ENCODE data around the gene PLA2G2E. TPM values are rescaled to one million over a fixed set of nuclear protein-coding genes. Genes with fewer than 3 reads are reported as not detected.

Gene PLA2G2E
- total RNA-seq, 2 experiments from 2014 or later, result not detected

DNA sequence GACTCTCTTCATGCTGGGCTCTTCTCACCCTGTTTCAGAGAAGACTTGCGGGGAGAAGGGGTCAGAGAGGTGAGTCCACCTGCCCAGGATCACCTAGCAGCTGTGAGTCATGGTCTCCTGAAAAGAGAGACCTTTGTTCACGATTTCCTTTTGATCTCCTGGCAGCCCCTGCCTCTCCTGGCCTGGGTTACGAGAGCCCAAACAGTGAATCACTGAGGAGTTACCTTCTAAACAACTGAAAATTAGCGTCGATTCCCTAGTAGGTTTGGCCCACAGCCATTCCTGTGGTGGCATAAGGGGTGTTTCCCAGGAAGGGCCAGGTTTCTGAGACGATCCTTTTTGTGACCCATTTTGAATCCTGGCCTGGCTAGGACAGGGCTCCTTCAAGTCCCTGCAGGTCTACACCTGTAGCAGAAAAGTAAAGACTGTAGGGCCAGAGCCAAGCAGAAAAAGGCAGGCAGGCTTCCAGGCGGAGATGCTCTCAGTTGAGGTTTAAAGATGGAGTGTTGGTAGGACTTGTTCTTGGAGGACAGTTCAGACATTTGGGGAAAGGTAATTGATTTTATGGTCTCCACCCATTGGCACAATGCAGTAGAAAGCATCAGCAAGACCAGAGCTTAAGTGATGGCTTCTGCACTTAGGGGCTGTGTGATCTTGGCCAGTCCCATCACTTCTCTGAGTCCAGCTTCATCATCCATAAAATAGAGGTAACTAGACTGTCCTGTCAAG lies 2.1 kb upstream of the PLA2G2E start:
- Mint-ChIP-seq H3K9me3 (peaks cover 11% of the 10 kb centered on the region), H3K4me3 (no peak overlapping the region), H3K36me3 (no peaks in the 10 kb centered on the region), H3K4me1 (ENCODE audit: low read depth) (no peaks in the 10 kb centered on the region), H3K27me3 (no peaks in the 10 kb centered on the region), H3K27ac (no peak overlapping the region)
- CTCF ChIA-PET, result interaction anchor here (0.7 to 0.8 kb wide), 2 partner anchors 7 to 44 kb away, joined by 3 read pairs; partner anchors contain the start of gene OTUD3
- intact Hi-C loops (cut with micrococcal nuclease), result no loop called here
- no peak for DNase-seq
- POLR2A ChIA-PET, result no interaction called here

DNA sequence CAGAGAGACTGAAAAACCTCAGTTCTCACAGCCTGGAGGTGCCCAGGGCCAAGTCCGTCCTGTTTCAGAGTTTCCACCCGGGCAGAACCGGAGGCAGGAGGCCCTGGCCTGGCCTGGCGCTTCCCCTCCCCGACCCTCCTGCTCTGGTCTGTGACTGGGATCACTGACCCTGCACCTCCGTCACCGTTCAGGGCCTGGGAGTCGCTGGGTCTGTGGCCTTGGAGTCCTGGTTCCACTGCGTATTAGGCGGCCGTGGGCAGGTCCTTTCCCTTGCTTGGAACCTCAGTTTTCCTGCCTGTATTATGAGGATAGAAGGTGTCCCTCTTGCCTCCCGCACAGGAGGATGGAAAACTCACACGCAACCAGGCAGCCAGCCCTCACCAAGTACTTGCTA lies 533 bp upstream of the PLA2G2E start:
- H3K9me3 Mint-ChIP-seq, result no peaks in the 10 kb centered on the region
- H3K36me3 Mint-ChIP-seq, result no peaks in the 10 kb centered on the region
- no peak for DNase-seq
- no peaks in the 10 kb centered on the region for H3K27me3 Mint-ChIP-seq
- ChIA-PET CTCF (no interaction called here), POLR2A (no interaction called here)
- intact Hi-C loops (cut with micrococcal nuclease), result no loop called here
- H3K27ac Mint-ChIP-seq, result no peak overlapping the region
- H3K4me1 Mint-ChIP-seq (ENCODE audit: low read depth), result no peaks in the 10 kb centered on the region
- no peak overlapping the region for H3K4me3 Mint-ChIP-seq

DNA sequence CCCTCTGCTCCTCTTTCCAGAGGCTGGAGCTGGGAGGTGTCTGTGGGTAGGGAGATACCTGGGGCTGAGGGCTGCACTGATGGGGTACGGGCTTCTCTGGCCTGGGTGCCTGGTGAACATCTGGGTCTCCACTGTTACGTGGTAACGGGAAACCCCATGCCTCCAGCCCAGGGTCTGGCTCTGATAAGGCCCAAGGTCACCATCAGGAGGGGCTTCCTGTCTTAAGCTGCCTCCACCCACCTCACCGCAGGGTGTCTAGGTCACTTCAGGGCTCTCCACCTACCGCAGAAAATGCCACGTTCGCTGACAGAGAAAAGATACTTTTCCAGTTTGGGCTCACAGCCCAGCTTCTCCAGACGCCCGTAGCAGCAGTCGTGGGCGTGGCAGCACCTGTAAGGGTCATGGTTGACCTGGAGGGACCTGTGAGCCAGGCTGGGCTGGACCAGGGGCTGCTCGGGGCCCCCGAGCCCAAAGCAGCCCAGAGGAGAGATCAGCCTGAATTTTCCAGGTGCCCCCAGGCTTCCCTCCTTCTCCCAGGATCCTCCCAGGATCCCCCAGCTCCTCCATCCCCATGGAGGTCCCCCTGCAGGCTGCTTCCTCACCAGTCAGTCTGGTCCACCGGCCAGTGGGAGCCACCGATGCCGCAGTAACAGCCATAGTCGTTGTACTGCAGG lies 1.3 kb downstream of the PLA2G2E start:
- Mint-ChIP-seq H3K4me3 (no peak overlapping the region), H3K27me3 (no peaks in the 10 kb centered on the region), H3K4me1 (ENCODE audit: low read depth) (peaks cover 2% of the 10 kb centered on the region), H3K9me3 (no peaks in the 10 kb centered on the region), H3K27ac (no peak overlapping the region), H3K36me3 (no peaks in the 10 kb centered on the region)
- no peak for DNase-seq
- ChIA-PET CTCF (interaction anchor here (1.0 to 2.9 kb wide), 3 partner anchors 230 to 291 kb away, joined by 3 to 32 read pairs (median 3); no protein-coding TSS in a partner anchor), POLR2A (no interaction called here)
- intact Hi-C loops (cut with micrococcal nuclease), result no loop called here

DNA sequence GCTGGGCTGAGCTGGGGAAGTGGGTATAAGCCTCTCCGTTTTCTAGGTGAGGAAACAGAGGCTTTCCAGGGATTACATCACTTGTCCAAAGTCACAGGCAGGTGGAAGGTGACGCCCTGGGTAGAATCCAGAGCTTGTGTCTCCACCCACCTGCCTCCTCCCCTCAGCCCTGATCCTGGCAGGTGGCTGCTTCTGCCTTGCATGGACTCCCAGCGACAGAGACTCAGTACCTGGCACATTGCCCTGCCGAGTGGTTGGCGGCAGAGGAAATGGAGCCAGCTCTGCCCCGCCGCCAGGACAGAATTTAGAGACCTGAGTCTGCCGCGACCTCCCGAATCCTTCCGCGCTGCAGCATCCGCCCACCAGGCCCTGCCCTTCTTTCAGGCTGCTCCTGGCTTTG lies 2.1 kb downstream of the PLA2G2E start:
- H3K27me3 Mint-ChIP-seq, result no peaks in the 10 kb centered on the region
- no peaks in the 10 kb centered on the region for H3K9me3 Mint-ChIP-seq
- peaks cover 2% of the 10 kb centered on the region for H3K4me1 Mint-ChIP-seq (ENCODE audit: low read depth)
- POLR2A ChIA-PET, result no interaction called here
- no peaks in the 10 kb centered on the region for H3K36me3 Mint-ChIP-seq
- DNase-seq, result no peak
- intact Hi-C loops (cut with micrococcal nuclease), result no loop called here
- no peak overlapping the region for H3K4me3 Mint-ChIP-seq
- no peak overlapping the region for H3K27ac Mint-ChIP-seq
- CTCF ChIA-PET, result interaction anchor here (1.0 to 4.3 kb wide), 4 partner anchors 230 to 292 kb away, joined by 3 to 32 read pairs (median 18); no protein-coding TSS in a partner anchor

DNA sequence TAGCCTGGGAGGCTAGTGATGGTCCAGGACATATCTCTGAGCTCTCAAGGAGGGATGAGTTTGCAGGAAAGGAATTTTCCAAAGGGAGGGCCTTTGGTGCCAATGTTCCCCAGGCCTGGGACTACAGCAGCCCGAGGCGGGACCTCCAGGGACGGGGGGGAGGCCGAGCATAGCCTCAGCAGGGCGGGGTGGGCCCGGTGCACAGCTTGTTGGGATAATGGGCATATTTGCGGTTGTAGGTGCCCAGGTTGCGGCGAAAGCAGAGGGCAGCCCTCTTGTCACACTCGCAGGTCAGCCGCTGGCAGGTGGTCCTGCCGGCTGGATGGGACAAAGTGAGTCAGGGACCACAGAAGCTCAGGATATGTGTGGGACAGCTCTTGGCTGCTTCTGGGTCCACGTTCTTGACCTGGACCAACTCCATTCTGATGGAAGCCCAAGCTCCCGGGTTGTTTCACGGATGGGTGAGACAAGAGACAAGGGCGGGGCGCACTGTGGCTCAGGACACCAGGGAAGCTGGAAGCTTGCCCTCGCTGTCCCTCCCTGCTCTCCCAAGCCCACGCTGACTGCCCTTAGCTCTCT lies 3.2 kb downstream of the PLA2G2E start:
- Mint-ChIP-seq H3K4me1 (ENCODE audit: low read depth) (peaks cover 2% of the 10 kb centered on the region), H3K36me3 (no peaks in the 10 kb centered on the region)
- POLR2A ChIA-PET, result no interaction called here

DNA sequence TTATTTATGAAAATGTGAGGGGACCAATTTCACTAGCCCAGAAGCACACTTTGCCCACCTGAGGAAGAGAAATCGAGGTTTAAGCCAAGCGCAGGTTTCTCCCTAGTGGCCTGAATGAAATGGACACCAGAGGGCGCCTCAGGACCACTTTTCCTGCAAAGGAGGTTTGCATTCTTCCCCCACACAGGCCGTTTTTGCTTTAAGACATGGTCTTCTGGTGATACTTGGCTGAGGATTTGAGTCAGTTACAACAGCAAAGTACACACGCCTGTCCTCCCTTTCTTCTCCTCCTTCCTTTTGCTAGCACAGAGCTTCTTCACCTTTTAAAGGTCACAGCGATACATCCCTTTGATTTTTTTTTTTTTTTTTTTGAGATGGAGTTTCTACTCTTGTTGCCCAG lies 5.4 kb downstream of the PLA2G2E start:
- DNase-seq, result peak; percentile 86
- no peaks in the 10 kb centered on the region for H3K27me3 Mint-ChIP-seq
- CTCF ChIA-PET, result interaction anchor here (0.6 to 4.3 kb wide), 22 partner anchors 8 to 334 kb away, joined by 3 to 52 read pairs (median 3); no protein-coding TSS in a partner anchor
- no peak overlapping the region for H3K27ac Mint-ChIP-seq
- POLR2A ChIA-PET, result no interaction called here
- no peaks in the 10 kb centered on the region for H3K9me3 Mint-ChIP-seq
- H3K36me3 Mint-ChIP-seq, result no peaks in the 10 kb centered on the region
- intact Hi-C loops (cut with micrococcal nuclease), result loop anchor here (1.0 to 10.0 kb wide), 3 partner anchors 234 to 577 kb away; no protein-coding TSS in a partner anchor
- H3K4me3 Mint-ChIP-seq, result no peak overlapping the region
- peaks cover 2% of the 10 kb centered on the region for H3K4me1 Mint-ChIP-seq (ENCODE audit: low read depth)

More for the DNA sequence above, 3.2 kb downstream of the PLA2G2E start:
- intact Hi-C loops (cut with micrococcal nuclease), result no loop called here
- DNase-seq, result no peak
- H3K27ac Mint-ChIP-seq, result no peak overlapping the region
- H3K4me3 Mint-ChIP-seq, result no peak overlapping the region
- no peaks in the 10 kb centered on the region for H3K27me3 Mint-ChIP-seq
- no peaks in the 10 kb centered on the region for H3K9me3 Mint-ChIP-seq
- CTCF ChIA-PET, result interaction anchor here (0.6 to 4.3 kb wide), 5 partner anchors 31 to 274 kb away, joined by 3 to 32 read pairs (median 3); no protein-coding TSS in a partner anchor

DNA sequence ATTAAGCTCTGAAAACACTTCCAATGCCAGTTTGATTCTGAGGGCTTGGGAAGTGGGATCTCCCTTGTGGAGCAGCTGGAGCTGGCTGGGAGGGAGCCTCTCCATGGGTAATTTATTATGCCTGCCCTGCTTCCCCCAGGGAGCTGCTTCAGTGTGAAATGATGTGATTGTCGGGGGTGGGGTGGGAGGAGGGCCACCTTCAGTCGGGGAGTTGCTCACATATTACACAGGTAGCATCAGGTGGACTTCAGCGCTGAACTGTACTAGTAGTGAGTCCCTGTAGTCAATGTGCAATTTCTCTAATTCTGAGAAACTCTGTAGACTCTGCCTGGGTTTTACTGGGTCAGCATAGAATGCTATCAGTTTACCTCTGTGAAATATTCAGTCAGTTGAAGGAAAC lies 12.8 kb downstream of the PLA2G2E start:
- H3K27me3 Mint-ChIP-seq, result no peaks in the 10 kb centered on the region

DNA sequence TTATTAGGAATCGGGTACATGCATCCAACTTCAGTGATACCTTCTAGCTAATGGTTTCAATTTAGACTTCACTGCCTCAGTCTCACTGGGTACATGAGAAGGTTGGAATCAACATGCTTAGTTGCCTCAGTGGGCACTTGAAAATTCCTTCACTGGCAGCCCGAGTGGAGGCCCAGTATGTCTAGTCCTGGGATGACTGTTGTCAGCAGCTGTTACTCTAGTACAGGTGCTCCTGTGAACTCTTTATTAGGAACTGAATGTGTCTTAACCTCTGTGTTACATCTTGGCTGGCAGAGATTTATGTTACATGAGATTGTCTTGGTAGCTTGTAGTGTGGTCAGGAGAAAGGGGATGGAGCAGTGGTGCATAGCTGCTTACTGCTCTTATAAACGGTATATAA lies 13.4 kb downstream of the PLA2G2E start:
- no peak for DNase-seq
- ChIA-PET CTCF (interaction anchor here (0.6 to 1.4 kb wide), 4 partner anchors 8 to 284 kb away, joined by 3 to 4 read pairs (median 3); no protein-coding TSS in a partner anchor), POLR2A (no interaction called here)
- Mint-ChIP-seq H3K27me3 (no peaks in the 10 kb centered on the region), H3K27ac (no peak overlapping the region), H3K4me3 (no peak overlapping the region), H3K9me3 (no peaks in the 10 kb centered on the region), H3K4me1 (ENCODE audit: low read depth) (no peaks in the 10 kb centered on the region), H3K36me3 (peaks cover 23% of the 10 kb centered on the region)
- intact Hi-C loops (cut with micrococcal nuclease), result loop anchor here (10.0 kb wide), 1 partner anchor 585 kb away; no protein-coding TSS in a partner anchor

More for the DNA sequence above, 12.8 kb downstream of the PLA2G2E start:
- ChIA-PET CTCF (interaction anchor here (1.2 to 1.4 kb wide), 2 partner anchors 242 to 284 kb away, joined by 3 to 4 read pairs; no protein-coding TSS in a partner anchor), POLR2A (no interaction called here)
- no peak overlapping the region for H3K4me3 Mint-ChIP-seq
- no peaks in the 10 kb centered on the region for H3K9me3 Mint-ChIP-seq
- H3K4me1 Mint-ChIP-seq (ENCODE audit: low read depth), result no peaks in the 10 kb centered on the region
- H3K36me3 Mint-ChIP-seq, result peaks cover 21% of the 10 kb centered on the region
- DNase-seq, result no peak
- intact Hi-C loops (cut with micrococcal nuclease), result loop anchor here (10.0 kb wide), 1 partner anchor 584 kb away; no protein-coding TSS in a partner anchor
- no peak overlapping the region for H3K27ac Mint-ChIP-seq

DNA sequence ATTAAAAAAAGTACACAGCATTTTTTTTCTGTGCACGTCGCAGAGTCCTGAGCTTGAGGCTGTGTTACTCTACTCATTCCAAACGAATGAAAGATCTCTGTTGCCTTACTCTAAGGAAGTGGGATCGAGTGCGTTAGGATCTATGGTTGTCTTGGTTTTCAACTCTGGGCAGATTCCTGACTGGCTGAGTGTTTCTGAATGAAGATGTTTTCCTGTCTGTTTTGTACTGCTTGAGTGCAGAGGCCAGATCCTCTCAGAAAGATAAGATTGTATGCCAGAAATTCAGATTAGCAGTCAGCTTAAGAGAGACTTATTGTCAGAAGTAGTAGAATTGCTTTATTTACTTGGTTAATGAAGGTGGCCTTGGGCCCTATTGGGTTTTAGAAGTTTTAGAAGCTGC lies 14.0 kb downstream of the PLA2G2E start:
- POLR2A ChIA-PET, result no interaction called here
- intact Hi-C loops (cut with micrococcal nuclease), result no loop called here
- no peak for DNase-seq
- Mint-ChIP-seq H3K36me3 (peaks cover 28% of the 10 kb centered on the region), H3K4me1 (ENCODE audit: low read depth) (no peaks in the 10 kb centered on the region), H3K27ac (no peak overlapping the region), H3K9me3 (no peaks in the 10 kb centered on the region), H3K4me3 (no peak overlapping the region), H3K27me3 (no peaks in the 10 kb centered on the region)
- CTCF ChIA-PET, result interaction anchor here (0.6 to 1.4 kb wide), 4 partner anchors 8 to 285 kb away, joined by 3 to 4 read pairs (median 3); no protein-coding TSS in a partner anchor

DNA sequence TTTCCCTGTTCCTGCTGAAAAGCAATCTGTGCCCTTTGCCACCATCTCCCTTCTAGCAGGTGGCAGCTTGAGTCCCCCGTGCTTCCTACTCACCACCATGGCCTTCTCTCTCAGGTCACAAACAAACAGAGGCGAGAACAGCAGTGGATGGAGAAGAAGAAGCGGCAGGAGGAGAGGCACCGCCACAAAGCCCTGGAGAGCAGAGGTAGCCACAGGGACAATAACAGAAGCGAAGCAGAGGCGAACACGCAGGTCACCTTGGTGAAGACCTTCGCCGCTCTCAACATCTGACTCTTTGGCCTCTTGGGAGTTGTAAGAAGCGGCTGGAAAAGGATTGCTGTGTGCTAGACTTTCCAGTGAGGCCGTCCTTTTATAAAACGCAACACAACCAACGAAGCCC lies 16.0 kb downstream of the PLA2G2E start:
- Mint-ChIP-seq H3K4me3 (no peak overlapping the region), H3K9me3 (no peaks in the 10 kb centered on the region), H3K27ac (no peak overlapping the region), H3K36me3 (peaks cover 34% of the 10 kb centered on the region), H3K27me3 (no peaks in the 10 kb centered on the region), H3K4me1 (ENCODE audit: low read depth) (no peaks in the 10 kb centered on the region)
- ChIA-PET POLR2A (no interaction called here), CTCF (interaction anchor here (0.6 to 1.7 kb wide), 3 partner anchors 9 to 305 kb away, joined by 3 to 4 read pairs (median 3); no protein-coding TSS in a partner anchor)
- DNase-seq, result no peak
- intact Hi-C loops (cut with micrococcal nuclease), result no loop called here

DNA sequence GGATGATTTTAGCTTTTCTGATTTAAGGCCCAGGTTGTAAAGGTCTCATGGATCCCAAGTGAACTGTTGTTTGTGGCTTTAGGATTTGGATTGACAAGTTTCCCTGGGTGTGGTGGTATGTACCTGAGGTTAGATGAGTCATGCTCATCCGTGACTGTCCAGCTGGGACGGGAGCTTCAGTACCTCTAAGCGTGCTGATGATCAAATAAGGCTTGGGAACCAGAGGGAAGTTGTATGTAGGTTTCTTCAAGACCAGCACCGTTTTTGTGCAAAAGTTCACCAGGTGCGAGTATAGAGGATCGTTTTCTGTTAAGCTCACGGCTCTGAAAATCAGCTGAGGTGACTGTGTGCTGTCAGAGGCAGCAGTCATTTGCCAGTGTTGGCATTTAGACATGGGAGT lies 19.8 kb downstream of the PLA2G2E start:
- CTCF ChIA-PET, result interaction anchor here (0.6 kb wide), 1 partner anchor 242 kb away, joined by 3 read pairs; no protein-coding TSS in a partner anchor
- H3K9me3 Mint-ChIP-seq, result no peaks in the 10 kb centered on the region
- no peak for DNase-seq
- no peaks in the 10 kb centered on the region for H3K4me1 Mint-ChIP-seq (ENCODE audit: low read depth)
- POLR2A ChIA-PET, result no interaction called here
- intact Hi-C loops (cut with micrococcal nuclease), result no loop called here
- no peak overlapping the region for H3K4me3 Mint-ChIP-seq
- H3K27me3 Mint-ChIP-seq, result no peaks in the 10 kb centered on the region
- no peak overlapping the region for H3K27ac Mint-ChIP-seq
- H3K36me3 Mint-ChIP-seq, result peaks cover 46% of the 10 kb centered on the region

DNA sequence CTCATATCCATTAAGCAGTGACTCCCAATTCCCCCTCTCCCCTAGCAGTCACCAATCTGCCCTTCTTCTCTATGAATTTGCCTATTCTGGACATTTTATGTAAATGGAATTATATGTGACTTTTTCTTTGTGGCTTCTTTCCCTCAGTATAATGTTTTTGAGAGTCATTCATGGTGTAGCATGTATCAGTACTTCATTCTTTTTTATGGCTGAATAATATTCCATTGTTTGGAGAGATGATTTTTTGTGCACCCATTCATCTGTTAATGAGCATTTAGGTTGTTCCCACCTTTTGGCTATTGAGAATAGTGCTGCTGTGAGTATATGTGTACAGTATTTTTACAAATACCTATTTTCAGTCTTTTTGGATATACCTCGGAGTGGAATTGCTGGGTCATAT lies 21.8 kb downstream of the PLA2G2E start:
- H3K27me3 Mint-ChIP-seq, result no peaks in the 10 kb centered on the region
- no peak for DNase-seq
- no peak overlapping the region for H3K27ac Mint-ChIP-seq
- no peaks in the 10 kb centered on the region for H3K4me1 Mint-ChIP-seq (ENCODE audit: low read depth)
- H3K36me3 Mint-ChIP-seq, result peaks cover 38% of the 10 kb centered on the region
- H3K4me3 Mint-ChIP-seq, result no peak overlapping the region
- intact Hi-C loops (cut with micrococcal nuclease), result no loop called here
- H3K9me3 Mint-ChIP-seq, result no peaks in the 10 kb centered on the region
- ChIA-PET POLR2A (no interaction called here), CTCF (no interaction called here)

Measured in activated CD4-positive, alpha-beta memory T cell treated with anti-CD3 and anti-CD28 coated beads for 36 hours (primary cell).